B cell (primary cell): ENCODE data around the gene COL5A3. TPM values are rescaled to one million over a fixed set of nuclear protein-coding genes. Genes with fewer than 3 reads are reported as not detected.
"Not testable (repeated sequence)": the region's sequence is repeated elsewhere in the genome, so short reads cannot be mapped to it uniquely, and the experiment has no call there.

Experiments
- ATAC-seq: fragments of 200-7000 bp; cut with Tn5 transposase; one replicate; pipeline ENCODE4 v1.10.0; 2021; ENCODE audit warnings: low read depth, mild to moderate bottlenecking, moderate number of reproducible peaks, moderate library complexity
- CTCF ChIA-PET: fragments of 350-600 bp; sonication (Branson Sonifier 250); formaldehyde crosslinking; loops from one replicate; lab custom pipeline; 2021; ENCODE audit warnings: antibody characterized with exemption, inconsistent platforms; lab: Charles Lee
- POLR2A ChIA-PET: fragments of 350-600 bp; sonication (Branson Sonifier 250); formaldehyde crosslinking; loops from one replicate; lab custom pipeline; 2021; ENCODE audit warnings: antibody characterized with exemption; lab: Charles Lee
- DNase-seq: peaks from one replicate; pipeline ENCODE4 v3.0.0; 2013
- H2AFZ ChIP-seq: 2 replicates; pipeline ENCODE4 v1.6.1; 2012; ENCODE audit warnings: mild to moderate bottlenecking, low read depth, low read length; ENCODE audit not compliant: insufficient read depth, poor library complexity, severe bottlenecking
- H3K27ac ChIP-seq, 2 donors: 1 replicate in 1 of 2; 2 replicates in 1 of 2; pipeline ENCODE4 v1.5.1; 2012 to 2013; ENCODE audit warnings: low read length in 2 of 2, mild to moderate bottlenecking in 2 of 2, moderate library complexity in 1 of 2
- H3K27me3 ChIP-seq, 4 experiments: fragments of 200-600 bp in 1 of 4; sonication (generic) in 1 of 4; replicated peaks in 1 of 4; 1 replicate in 2 of 4; 2 replicates in 2 of 4; pipeline versions ENCODE4 v1.6.1 to v1.7.0; 2013 to 2016; ENCODE audit warnings: low read length in 3 of 4, mild to moderate bottlenecking in 2 of 4, mixed read lengths in 1 of 4, moderate library complexity in 1 of 4; ENCODE audit not compliant: insufficient read depth in 4 of 4, control insufficient read depth in 3 of 4; ENCODE audit errors: control extremely low read depth in 1 of 4
- H3K36me3 ChIP-seq, 2 experiments: replicated peaks in 1 of 2; 1 replicate in 1 of 2; 2 replicates in 1 of 2; pipeline versions ENCODE4 v1.6.1 to v1.7.1; 2013; ENCODE audit warnings: low read length in 1 of 2; ENCODE audit not compliant: insufficient read depth in 2 of 2, control insufficient read depth in 1 of 2; ENCODE audit errors: control extremely low read depth in 1 of 2, extremely low read depth in 1 of 2
- H3K4me1 ChIP-seq, 2 donors: fragments of 200-600 bp in 1 of 2; sonication (generic) in 1 of 2; 1 replicate in 1 of 2; 2 replicates in 1 of 2; pipeline versions ENCODE4 v1.5.1 to v1.6.1; 2013 to 2017; ENCODE audit warnings: low read length in 2 of 2; ENCODE audit not compliant: control insufficient read depth in 2 of 2, insufficient read depth in 2 of 2
- H3K4me2 ChIP-seq: replicated peaks from 2 replicates; pipeline ENCODE3; 2012; ENCODE audit warnings: mild to moderate bottlenecking, low read depth, low read length; ENCODE audit not compliant: poor library complexity, severe bottlenecking
- H3K4me3 ChIP-seq, 5 experiments: fragments of 200-600 bp in 1 of 5; sonication (generic) in 1 of 5; 1 replicate in 3 of 5; 2 replicates in 2 of 5; pipeline versions ENCODE4 v1.5.1 to v1.7.0; 2011 to 2016; ENCODE audit warnings: low read length in 4 of 5, mild to moderate bottlenecking in 4 of 5, low read depth in 2 of 5, control low read depth in 1 of 5, moderate library complexity in 1 of 5; ENCODE audit not compliant: insufficient read depth in 1 of 5; ENCODE audit errors: control extremely low read depth in 1 of 5, extremely low read depth in 1 of 5
- H3K79me2 ChIP-seq: fragments of 200-600 bp; sonication (generic); one replicate; pipeline ENCODE4 v1.6.0; 2016; ENCODE audit warnings: low read length; ENCODE audit not compliant: control insufficient read depth, insufficient read depth
- H3K9ac ChIP-seq: fragments of 200-600 bp; sonication (generic); 2 replicates; pipeline ENCODE4 v1.6.1; 2017; ENCODE audit warnings: mild to moderate bottlenecking, low read length, moderate library complexity
- H3K9me3 ChIP-seq, 3 donors: one replicate each; pipeline versions ENCODE4 v1.6.1 to v1.7.1; 2013; ENCODE audit warnings: low read length in 2 of 3; ENCODE audit not compliant: control insufficient read depth in 2 of 3, insufficient read depth in 1 of 3; ENCODE audit errors: control extremely low read depth in 1 of 3
- H4K20me1 ChIP-seq: 2 replicates; pipeline ENCODE4 v1.6.0; 2012; ENCODE audit warnings: mild to moderate bottlenecking, low read length; ENCODE audit not compliant: insufficient read depth, control insufficient read depth, poor library complexity, severe bottlenecking
- H3K27ac Mint-ChIP-seq: one replicate; pipeline ENCODE4 v1.8.0; 2021; ENCODE audit warnings: mixed read lengths
- H3K27me3 Mint-ChIP-seq: one replicate; pipeline ENCODE4 v1.8.0; 2021; ENCODE audit warnings: mixed read lengths
- H3K4me1 Mint-ChIP-seq: one replicate; pipeline ENCODE4 v1.8.0; 2021; ENCODE audit warnings: mixed read lengths
- H3K4me3 Mint-ChIP-seq: one replicate; pipeline ENCODE4 v1.8.0; 2021; ENCODE audit warnings: mixed read lengths
- H3K9me3 Mint-ChIP-seq: one replicate; pipeline ENCODE4 v1.8.0; 2022; ENCODE audit warnings: mixed read lengths; ENCODE audit not compliant: insufficient read depth
- EZH2 ChIP-seq: IDR thresholded peaks from 2 replicates; pipeline ENCODE4 v1.6.1; 2012; ENCODE audit warnings: borderline replicate concordance, low read depth, mild to moderate bottlenecking, moderate library complexity, low read length; ENCODE audit not compliant: insufficient read depth, poor library complexity, severe bottlenecking
- WGBS: methylation state at CpG from one replicate; pipeline ENCODE4 v1.1.5; 2013; ENCODE audit warnings: missing lambda C conversion rate; ENCODE audit not compliant: insufficient coverage; 5-methylcytosine and 5-hydroxymethylcytosine counted together
- intact Hi-C: fragments of 100-400 bp; cut with micrococcal nuclease; formaldehyde crosslinking; loops from one replicate; pipeline ENCODE4 v1.10.0; 2022
- polyA plus RNA-seq: library from polyadenylated mRNA; depleted of rRNA; stranded (reverse); fragments of >200 nt; gene quantifications from 2 replicates; pipeline ENCODE4 v1.2.3, GENCODE V29; 2012
- total RNA-seq, 2 donors: library from RNA; stranded (reverse); fragments of 120-200 nt in 1 of 2; gene quantifications; 1 replicate in 1 of 2; 2 replicates in 1 of 2; pipeline versions ENCODE4 v1.2.3 to v1.2.4, GENCODE V29; 2013 to 2022
- TF ChIP-seq, protein P1 (sequence below): fragments of 200-600 bp; IDR thresholded peaks from one replicate; pipeline ENCODE4 v1.8.0; 2022; ENCODE audit warnings: antibody characterized with exemption, mild to moderate bottlenecking

The COL5A3 gene
- total and polyA plus RNA-seq, 2 donors (not counting 1 experiment from before 2014, with no cell fraction given): 0.01 TPM; not detected in 1

GRCh38 chr19:10023096-10023495 is 12.8 kb upstream of the COL5A3 start:
- H3K4me3 Mint-ChIP-seq, H3K4me1 ChIP-seq, ATAC-seq, H3K4me3 ChIP-seq, H4K20me1 ChIP-seq, CTCF ChIA-PET, H3K4me2 ChIP-seq, DNase-seq, H3K79me2 ChIP-seq, H3K4me1 Mint-ChIP-seq, H3K27ac Mint-ChIP-seq, H3K9me3 ChIP-seq, H3K9me3 Mint-ChIP-seq, H2AFZ ChIP-seq, H3K9ac ChIP-seq, H3K36me3 ChIP-seq, H3K27ac ChIP-seq, POLR2A ChIA-PET: not testable (repeated sequence)
- H3K27me3 Mint-ChIP-seq: peaks cover 28% of the 10 kb centered on the region
- intact Hi-C loops: loop anchor here (10.0 kb wide), 1 partner anchor 398 kb away; the partner anchor contains the start of gene ZNF561
- peaks cover 0 to 14% (median 4%) of the 10 kb centered on the region in 4 experiments for H3K27me3 ChIP-seq
- 82% methylated on average over 3 of the region's 5 CpGs for WGBS

DNA sequence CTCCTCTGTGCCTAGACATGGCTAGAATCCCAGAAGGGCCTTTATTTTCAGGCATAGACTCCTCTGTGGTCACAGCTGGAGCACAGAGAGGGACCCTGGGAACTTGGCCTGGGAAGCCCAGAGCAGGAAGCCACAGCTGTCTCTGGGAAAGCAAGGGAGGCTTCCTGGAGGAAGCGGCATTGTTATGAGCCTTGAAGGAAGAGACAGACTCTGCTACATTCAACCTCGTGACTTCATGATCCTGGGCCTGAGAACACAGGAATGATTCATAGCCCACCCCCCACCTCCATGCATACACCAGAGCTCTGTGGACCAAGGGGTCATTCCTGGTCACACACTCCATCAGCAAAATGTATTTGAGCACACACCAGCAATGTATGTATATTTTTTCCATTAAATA is 11.6 kb upstream of the COL5A3 start:
- Mint-ChIP-seq H3K9me3 (no peaks in the 10 kb centered on the region), H3K27ac (peak overlapping the region; percentile 46), H3K27me3 (peaks cover 26% of the 10 kb centered on the region), H3K4me3 (no peak overlapping the region), H3K4me1 (no peaks in the 10 kb centered on the region)
- Histone ChIP-seq H3K27ac (no peak overlapping the region), H3K27me3 (peaks cover 0 to 9% (median 0%) of the 10 kb centered on the region in 4 experiments), H3K4me1 (no peaks in the 10 kb centered on the region), H4K20me1 (no peaks in the 10 kb centered on the region), H3K9me3 (no peaks in the 10 kb centered on the region), H3K4me3 (no peak overlapping the region), H3K9ac (no peak overlapping the region), H3K4me2 (no peak overlapping the region), H3K79me2 (no peaks in the 10 kb centered on the region), H3K36me3 (no peaks in the 10 kb centered on the region), H2AFZ (no peak overlapping the region)
- intact Hi-C loops: loop anchor here (10.0 kb wide), 1 partner anchor 397 kb away; the partner anchor contains the start of gene ZNF561
- TF ChIP-seq, protein P1, sequence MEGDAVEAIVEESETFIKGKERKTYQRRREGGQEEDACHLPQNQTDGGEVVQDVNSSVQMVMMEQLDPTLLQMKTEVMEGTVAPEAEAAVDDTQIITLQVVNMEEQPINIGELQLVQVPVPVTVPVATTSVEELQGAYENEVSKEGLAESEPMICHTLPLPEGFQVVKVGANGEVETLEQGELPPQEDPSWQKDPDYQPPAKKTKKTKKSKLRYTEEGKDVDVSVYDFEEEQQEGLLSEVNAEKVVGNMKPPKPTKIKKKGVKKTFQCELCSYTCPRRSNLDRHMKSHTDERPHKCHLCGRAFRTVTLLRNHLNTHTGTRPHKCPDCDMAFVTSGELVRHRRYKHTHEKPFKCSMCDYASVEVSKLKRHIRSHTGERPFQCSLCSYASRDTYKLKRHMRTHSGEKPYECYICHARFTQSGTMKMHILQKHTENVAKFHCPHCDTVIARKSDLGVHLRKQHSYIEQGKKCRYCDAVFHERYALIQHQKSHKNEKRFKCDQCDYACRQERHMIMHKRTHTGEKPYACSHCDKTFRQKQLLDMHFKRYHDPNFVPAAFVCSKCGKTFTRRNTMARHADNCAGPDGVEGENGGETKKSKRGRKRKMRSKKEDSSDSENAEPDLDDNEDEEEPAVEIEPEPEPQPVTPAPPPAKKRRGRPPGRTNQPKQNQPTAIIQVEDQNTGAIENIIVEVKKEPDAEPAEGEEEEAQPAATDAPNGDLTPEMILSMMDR: no peak
- TF ChIP-seq EZH2: no peak
- no peak for DNase-seq
- no peak for ATAC-seq
- POLR2A ChIA-PET: no interaction called here
- CTCF ChIA-PET: interaction anchor here (1.2 kb wide), 1 partner anchor 21 kb away, joined by 4 read pairs; no protein-coding TSS in a partner anchor
- WGBS: 72% methylated on average over 2 of the region's 2 CpGs
